Psoas muscle (tissue), 8 donors: ENCODE results near the gene KLK10. TPM values are rescaled to one million over a fixed set of nuclear protein-coding genes. Genes with fewer than 3 reads are reported as not detected.

Source experiments
- ATAC-seq, 4 donors: fragments of 200-7000 bp; cut with Tn5 transposase; one replicate each; pipeline ENCODE4 v1.9.1; 2020; ENCODE audit warnings: moderate library complexity in 3 of 4, mild to moderate bottlenecking in 2 of 4
- DNase-seq, 2 donors: peaks; one replicate each; pipeline ENCODE4 v3.0.0-alpha.2; 2020
- H3K27ac ChIP-seq: fragments of 200-600 bp; one replicate; pipeline ENCODE4 v1.8.0; 2022
- H3K27me3 ChIP-seq, 3 donors: fragments of 200-600 bp in 1 of 3; one replicate each; pipeline versions ENCODE4 v1.6.1 to v1.8.0; 2013 to 2022; ENCODE audit warnings: low read length in 2 of 3, mild to moderate bottlenecking in 2 of 3, moderate library complexity in 1 of 3; ENCODE audit not compliant: insufficient read depth in 3 of 3
- H3K36me3 ChIP-seq, 2 donors: fragments of 200-600 bp in 1 of 2; one replicate each; pipeline versions ENCODE4 v1.6.1 to v1.8.0; 2013 to 2022; ENCODE audit warnings: low read depth in 1 of 2, mild to moderate bottlenecking in 1 of 2, moderate library complexity in 1 of 2; ENCODE audit not compliant: insufficient read depth in 1 of 2
- H3K4me1 ChIP-seq: fragments of 200-600 bp; one replicate; pipeline ENCODE4 v1.8.0; 2022
- H3K4me3 ChIP-seq: fragments of 200-600 bp; one replicate; pipeline ENCODE4 v1.8.0; 2022; ENCODE audit warnings: mild to moderate bottlenecking
- H3K9me3 ChIP-seq: fragments of 200-600 bp; one replicate; pipeline ENCODE4 v1.8.0; 2022
- CTCF ChIP-seq: fragments of 200-600 bp; IDR thresholded peaks from one replicate; pipeline ENCODE4 v1.8.0; 2022; ENCODE audit warnings: antibody characterized with exemption
- WGBS, 3 donors: extraction: QIAGEN DNeasy Blood & Tissue Kit; methylation state at CpG; one replicate each; pipeline versions ENCODE4 v1.1.6 to v1.1.7; 2013; 5-methylcytosine and 5-hydroxymethylcytosine counted together
- intact Hi-C, 2 donors: fragments of 100-400 bp; cut with DNase I; formaldehyde crosslinking; loops; one replicate each; pipeline versions ENCODE4 v1.11.0 to v1.14.2; 2022
- polyA plus RNA-seq, 3 donors: library from polyadenylated mRNA; stranded (reverse); fragments of 200-250 nt; gene quantifications; one replicate each; pipeline ENCODE4 v1.2.3, GENCODE V29; 2013
- total RNA-seq, 4 donors: library from RNA; stranded (reverse); fragmentation: NEBNext Ultra II Directional in 2 of 4; extraction: Animal tissue kit (Norgen Biotek cat#: 25700) in 2 of 4; gene quantifications; one replicate each; pipeline versions ENCODE4 v1.2.1 to v1.2.4, GENCODE V29; 2021 to 2023
- donor health status: healthy with polysubstance abuse.
- donor health status: DM: no; HTN: no; CAD: no; lungs with moderate emphysema.
- donor health status: Bipolar disorder and iron deficiency.
- donor health status: healthy.
- donor health status: DM: yes; HTN: yes; CAD: no.
- donor health status: DM: no; HTN: no; CAD: no.
- donor health status: DM: no; HTN: no; CAD: no.
- donor health status: DM: yes; HTN: yes; CAD: no.

Gene KLK10
- total and polyA plus RNA-seq, 7 donors, result 0.04 to 0.16 (median 0.04) TPM; not detected in 4

GRCh38 chr19:51063664-51064063 lies 44.2 kb upstream of the KLK10 start:
- WGBS, 3 donors, result 85 to 91% (median 85%) methylated on average over 7 of the region's 7 CpGs
- H3K36me3 ChIP-seq, result no peaks in the 10 kb centered on the region
- no peak for TF ChIP-seq CTCF

GRCh38 chr19:51060973-51061372 lies 41.5 kb upstream of the KLK10 start:
- no peak for TF ChIP-seq CTCF
- peaks cover 0 to 31% (median 2%) of the 10 kb centered on the region in 3 donors for H3K27me3 ChIP-seq
- no peaks in the 10 kb centered on the region for H3K9me3 ChIP-seq
- H3K4me3 ChIP-seq, result no peak overlapping the region
- H3K27ac ChIP-seq, result no peak overlapping the region
- DNase-seq, result no peak
- H3K36me3 ChIP-seq, result no peaks in the 10 kb centered on the region
- WGBS, 3 donors, result 0 to 50% (median 0%) methylated on average over 1 of the region's 1 CpG
- H3K4me1 ChIP-seq, result no peaks in the 10 kb centered on the region
- no peak for ATAC-seq
- intact Hi-C loops, result no loop called here

More at GRCh38 chr19:51063664-51064063, 44.2 kb upstream of the KLK10 start:
- ATAC-seq (no peak), DNase-seq (no peak)
- intact Hi-C loops, result no loop called here
- Histone ChIP-seq H3K27ac (no peak overlapping the region), H3K4me1 (no peaks in the 10 kb centered on the region), H3K9me3 (no peaks in the 10 kb centered on the region), H3K4me3 (no peak overlapping the region), H3K27me3 (peaks cover 0 to 40% (median 2%) of the 10 kb centered on the region in 3 donors)

GRCh38 chr19:51060336-51060735 lies 40.8 kb upstream of the KLK10 start:
- peaks cover 0 to 25% (median 2%) of the 10 kb centered on the region in 3 donors for H3K27me3 ChIP-seq
- H3K4me3 ChIP-seq, result no peak overlapping the region
- H3K9me3 ChIP-seq, result no peaks in the 10 kb centered on the region
- no peak for TF ChIP-seq CTCF
- intact Hi-C loops, result no loop called here
- ATAC-seq, result no peak
- no peak for DNase-seq
- 65 to 71% (median 69%) methylated on average over 4 of the region's 4 CpGs for WGBS, 3 donors
- H3K27ac ChIP-seq, result no peak overlapping the region
- no peaks in the 10 kb centered on the region for H3K36me3 ChIP-seq
- no peaks in the 10 kb centered on the region for H3K4me1 ChIP-seq

GRCh38 chr19:51059715-51060114 lies 40.2 kb upstream of the KLK10 start:
- H3K4me3 ChIP-seq, result no peak overlapping the region
- no peaks in the 10 kb centered on the region for H3K36me3 ChIP-seq
- peaks cover 0 to 19% (median 2%) of the 10 kb centered on the region in 3 donors for H3K27me3 ChIP-seq
- ATAC-seq, result no peak
- H3K27ac ChIP-seq, result no peak overlapping the region
- H3K9me3 ChIP-seq, result no peaks in the 10 kb centered on the region
- DNase-seq, result no peak
- no peak for TF ChIP-seq CTCF
- 66 to 74% (median 68%) methylated on average over 7 of the region's 7 CpGs for WGBS, 3 donors
- intact Hi-C loops, result no loop called here
- no peaks in the 10 kb centered on the region for H3K4me1 ChIP-seq

GRCh38 chr19:51055866-51056265 lies 36.4 kb upstream of the KLK10 start:
- Histone ChIP-seq H3K36me3 (no peaks in the 10 kb centered on the region), H3K27me3 (no peaks in the 10 kb centered on the region), H3K27ac (no peak overlapping the region), H3K9me3 (no peaks in the 10 kb centered on the region), H3K4me1 (no peaks in the 10 kb centered on the region), H3K4me3 (no peak overlapping the region)
- ATAC-seq, result no peak
- no peak for DNase-seq
- intact Hi-C loops, result no loop called here
- no peak for TF ChIP-seq CTCF
